Heart left ventricle (tissue), 13 donors: ENCODE measurements around the gene B4GALT2.

Source experiments
- POLR2A ChIP-seq, 2 donors: fragments of 450-650 bp; IDR thresholded peaks; one replicate each; pipeline ENCODE4 v1.6.1; 2017; ENCODE audit warnings: antibody characterized with exemption in 2 of 2, mild to moderate bottlenecking in 2 of 2, moderate library complexity in 2 of 2
- TF ChIP-seq, protein P1 (sequence below), 12 donors: fragments of 200-600 bp; sonication (generic) in 4 of 12; IDR thresholded peaks; one replicate each; pipeline versions ENCODE4 v1.5.0 to v1.8.0; 2018 to 2022; ENCODE audit warnings: antibody characterized with exemption in 12 of 12, mild to moderate bottlenecking in 5 of 12
- donor health status: ischemic (EF 13 %, LVEDD 7.1; RV severe dilation, severe dysfunction).
- donor health status: DM: no; HTN: yes; CAD: no.
- donor health status: DM: no; HTN: no; CAD: no.
- donor health status: ischemic (EF 25% LVEDD 6.9; RV normal size, moderate dysfunction).
- donor health status: ischemic (EF 25% LVEDD 5.7; RV mildly dilated, moderate dysfunction).
- donor health status: ischemic (EF 35%, LVEDD 5.7; RV mildly dilated, moderate dysfunction).
- donor health status: nonischemic (EF 11% LVEDD 7.7; RV severe dilation, severe dysfunction).
- donor health status: DM: yes; HTN: yes; CAD: no.
- donor health status: PGD.
- donor health status: ischemic (EF 29% LVEDD 5.4; RV normal size, mild dysfunction).
- donor health status: nonischemic (EF 23%, LVEDD 6.1; RV moderate dilation, normal function).

DNA sequence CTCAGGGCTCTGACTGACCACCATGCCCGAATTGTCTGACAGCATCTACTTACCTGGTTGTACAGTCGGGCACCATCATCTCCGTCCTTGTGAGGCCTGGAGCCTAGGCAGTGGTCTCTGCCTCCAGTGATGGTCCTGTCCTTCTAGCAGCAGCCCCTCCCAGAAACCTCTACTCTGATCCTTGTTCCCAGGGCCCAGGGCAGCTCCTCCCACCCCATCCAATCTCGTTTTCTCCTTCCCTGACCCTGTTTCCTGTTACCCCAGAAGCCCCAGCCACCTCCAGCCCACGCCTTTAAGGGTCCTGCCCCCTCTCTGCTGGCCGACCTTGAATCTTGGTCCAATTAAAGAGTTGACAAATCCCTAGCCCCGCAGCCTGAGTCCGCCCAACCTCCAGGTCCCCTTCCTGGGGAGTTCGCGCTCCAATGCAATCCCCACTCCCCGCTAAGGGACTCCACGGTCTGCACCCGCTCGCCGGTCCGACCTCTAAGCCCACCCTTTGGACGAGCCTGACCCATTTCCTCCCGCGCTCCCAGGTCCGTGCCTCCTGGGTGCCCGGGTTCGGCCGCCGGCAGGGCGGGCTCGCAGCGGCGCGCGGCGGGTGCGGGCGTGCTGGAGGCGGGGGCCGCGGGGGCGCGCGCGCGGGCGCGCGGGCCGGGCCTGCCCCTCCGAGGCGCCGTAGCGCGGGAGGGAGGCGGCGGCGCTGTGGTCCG lies at the start of gene B4GALT2:
- TF ChIP-seq, protein P1, sequence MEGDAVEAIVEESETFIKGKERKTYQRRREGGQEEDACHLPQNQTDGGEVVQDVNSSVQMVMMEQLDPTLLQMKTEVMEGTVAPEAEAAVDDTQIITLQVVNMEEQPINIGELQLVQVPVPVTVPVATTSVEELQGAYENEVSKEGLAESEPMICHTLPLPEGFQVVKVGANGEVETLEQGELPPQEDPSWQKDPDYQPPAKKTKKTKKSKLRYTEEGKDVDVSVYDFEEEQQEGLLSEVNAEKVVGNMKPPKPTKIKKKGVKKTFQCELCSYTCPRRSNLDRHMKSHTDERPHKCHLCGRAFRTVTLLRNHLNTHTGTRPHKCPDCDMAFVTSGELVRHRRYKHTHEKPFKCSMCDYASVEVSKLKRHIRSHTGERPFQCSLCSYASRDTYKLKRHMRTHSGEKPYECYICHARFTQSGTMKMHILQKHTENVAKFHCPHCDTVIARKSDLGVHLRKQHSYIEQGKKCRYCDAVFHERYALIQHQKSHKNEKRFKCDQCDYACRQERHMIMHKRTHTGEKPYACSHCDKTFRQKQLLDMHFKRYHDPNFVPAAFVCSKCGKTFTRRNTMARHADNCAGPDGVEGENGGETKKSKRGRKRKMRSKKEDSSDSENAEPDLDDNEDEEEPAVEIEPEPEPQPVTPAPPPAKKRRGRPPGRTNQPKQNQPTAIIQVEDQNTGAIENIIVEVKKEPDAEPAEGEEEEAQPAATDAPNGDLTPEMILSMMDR (IDR thresholded peaks at IDR 0.05): no peak
- no peak for TF ChIP-seq POLR2A (IDR thresholded peaks at IDR 0.05)
